IPS DF 4.7 (cell line): Measurements from ENCODE around the gene DFFB.

Experiments used
- DNase-seq: peaks from one replicate; pipeline ENCODE4 v3.0.0-alpha.2; 2013; ENCODE audit warnings: low spot score; ENCODE audit errors: extremely low read depth

The DFFB gene

GRCh38 chr1:3895951-3896325 is 38.7 kb downstream of the DFFB start:
- no peak for DNase-seq

GRCh38 chr1:3896396-3897000 is 39.2 kb downstream of the DFFB start:
- no peak for DNase-seq

- no peak for DNase-seq
Observed at GRCh38 chr1:3898475-3898735, 41.1 kb downstream of the DFFB start.

- DNase-seq = peak; percentile 28
Observed at GRCh38 chr1:3898994-3899753, 41.9 kb downstream of the DFFB start.

GRCh38 chr1:3899754-3900149 is 42.5 kb downstream of the DFFB start:
- DNase-seq = no peak

GRCh38 chr1:3900150-3900968 is 43.1 kb downstream of the DFFB start, which contains the start of gene C1orf174:
C1orf174 (minus strand) TSS chr1:3900272; CDS start chr1:3900186, 86 bp downstream.
- DNase-seq = peak; percentile 80

- peak; percentile 41 for DNase-seq
Observed at GRCh38 chr1:3900969-3901529, 43.8 kb downstream of the DFFB start.

- no peak for DNase-seq
Observed at GRCh38 chr1:3902111-3902511, 44.8 kb downstream of the DFFB start.

- no peak for DNase-seq
Observed at GRCh38 chr1:3902571-3903091, 45.4 kb downstream of the DFFB start.

- no peak for DNase-seq
Observed at GRCh38 chr1:3903141-3904005, 46.1 kb downstream of the DFFB start.

GRCh38 chr1:3904006-3904842 is 46.9 kb downstream of the DFFB start:
- DNase-seq = no peak

GRCh38 chr1:3904843-3905185 is 47.5 kb downstream of the DFFB start:
- no peak for DNase-seq

GRCh38 chr1:3905266-3905952 is 48.1 kb downstream of the DFFB start:
- no peak for DNase-seq

- DNase-seq = no peak
Observed at GRCh38 chr1:3905953-3906671, 48.8 kb downstream of the DFFB start.

GRCh38 chr1:3906672-3907020 is 49.4 kb downstream of the DFFB start:
- DNase-seq = no peak

GRCh38 chr1:3907031-3907534 is 49.8 kb downstream of the DFFB start:
- DNase-seq = no peak

- DNase-seq = no peak
Observed at GRCh38 chr1:3907621-3908165, 50.4 kb downstream of the DFFB start.

GRCh38 chr1:3908886-3909517 is 51.7 kb downstream of the DFFB start:
- DNase-seq = no peak
